ENCODE results near the gene CD38.

CD38 gene

DNA sequence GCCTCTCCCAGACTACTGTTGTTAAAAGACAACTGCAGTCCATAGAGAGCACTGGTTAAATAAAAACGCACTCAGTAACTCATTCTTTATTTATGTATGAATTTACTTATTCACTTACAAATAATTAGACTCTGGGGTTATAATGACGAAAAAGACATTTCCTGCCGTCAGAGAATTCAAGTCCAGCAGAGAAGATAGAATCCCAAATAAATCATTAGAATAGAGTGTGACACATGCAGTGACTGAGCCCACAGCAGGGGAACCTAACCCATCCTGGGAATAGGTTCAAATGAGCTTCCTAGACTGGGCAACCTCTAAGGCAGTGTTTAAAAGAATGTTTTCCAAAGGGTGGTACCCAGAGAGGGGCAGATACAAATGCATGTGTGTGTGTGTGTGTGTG lies 106.5 kb downstream of the CD38 start:
- no peak for DNase-seq
- H2BK120ac ChIP-seq (ENCODE audit: low read depth, low read length), result no peak overlapping the region
- no peak overlapping the region for H3K27ac ChIP-seq (ENCODE audit: low read length, poor library complexity, severe bottlenecking)
- no peaks in the 10 kb centered on the region for H3K79me1 ChIP-seq (replicated peaks; ENCODE audit: low read length, poor library complexity, severe bottlenecking)
- H3K4me1 ChIP-seq (ENCODE audit: control insufficient read depth, insufficient read depth, low read depth, low read length), result peaks cover 2% of the 10 kb centered on the region
- WGBS, result 58% methylated on average over 2 of the region's 3 CpGs
- no peak overlapping the region for H3K4me3 ChIP-seq (ENCODE audit: insufficient read depth in 1 of 2, low read depth in 1 of 2, low read length in 2 of 2)
- no peak overlapping the region for H3K4ac ChIP-seq (ENCODE audit: low read depth in 1 of 2, low read length in 2 of 2)
- H3K14ac ChIP-seq (ENCODE audit: low read length in 2 of 2), result no peak overlapping the region
- H2AK5ac ChIP-seq (ENCODE audit: low read length, severe bottlenecking), result no peak overlapping the region
- no peak overlapping the region for H2BK15ac ChIP-seq (ENCODE audit: low read depth, poor library complexity, severe bottlenecking)
- no peak overlapping the region for H2BK12ac ChIP-seq (ENCODE audit: low read length in 2 of 2)
- no peak overlapping the region for H2AFZ ChIP-seq (ENCODE audit: low read depth, low read length)
- no peaks in the 10 kb centered on the region for H3K9me3 ChIP-seq (ENCODE audit: control insufficient read depth, low read length)
- H2BK5ac ChIP-seq (ENCODE audit: low read depth, low read length, poor library complexity, severe bottlenecking), result no peak overlapping the region
- no peak overlapping the region for H3K4me2 ChIP-seq (ENCODE audit: low read length, poor library complexity, severe bottlenecking)
- no peaks in the 10 kb centered on the region for H3K36me3 ChIP-seq (ENCODE audit: control insufficient read depth in 1 of 2, insufficient read depth in 2 of 2, low read depth in 1 of 2, low read length in 2 of 2)
- no peak overlapping the region for H3K18ac ChIP-seq (ENCODE audit: low read depth in 1 of 2, low read length in 2 of 2)
- H3K23ac ChIP-seq (ENCODE audit: low read length in 2 of 2), result no peak overlapping the region
- H4K91ac ChIP-seq (ENCODE audit: low read length), result no peak overlapping the region
- H4K8ac ChIP-seq (ENCODE audit: low read length), result no peak overlapping the region
- no peaks in the 10 kb centered on the region for H3K27me3 ChIP-seq (ENCODE audit: control insufficient read depth in 1 of 2, insufficient read depth in 1 of 2, low read length in 2 of 2)
- no peak overlapping the region for H3K9ac ChIP-seq (ENCODE audit: low read length)

DNA sequence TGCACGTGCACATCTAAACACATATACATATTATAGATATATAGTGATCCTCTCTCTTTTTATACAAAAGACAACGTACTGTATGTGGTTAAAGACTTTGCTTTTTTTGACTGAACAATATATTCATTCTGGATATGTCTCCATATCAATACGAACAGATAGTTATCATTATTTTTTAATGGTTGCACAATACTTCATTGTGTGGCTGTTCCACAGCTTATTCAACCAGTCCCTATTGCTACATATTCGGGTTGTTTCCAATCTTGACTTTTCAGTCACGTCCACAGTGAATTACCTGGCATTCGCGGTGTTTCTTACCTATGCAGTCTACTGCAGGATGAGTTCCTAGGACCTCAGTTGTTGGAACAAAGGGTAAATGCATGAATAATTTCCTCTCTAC lies 107.3 kb downstream of the CD38 start:
- no peak overlapping the region for H3K4ac ChIP-seq (ENCODE audit: low read depth in 1 of 2, low read length in 2 of 2)
- H3K9me3 ChIP-seq (ENCODE audit: control insufficient read depth, low read length), result no peaks in the 10 kb centered on the region
- H2BK120ac ChIP-seq (ENCODE audit: low read depth, low read length), result no peak overlapping the region
- no peak overlapping the region for H2AK5ac ChIP-seq (ENCODE audit: low read length, severe bottlenecking)
- H2AFZ ChIP-seq (ENCODE audit: low read depth, low read length), result no peak overlapping the region
- no peak overlapping the region for H2BK15ac ChIP-seq (ENCODE audit: low read depth, poor library complexity, severe bottlenecking)
- 97% methylated on average over 5 of the region's 7 CpGs for WGBS
- no peak overlapping the region for H3K9ac ChIP-seq (ENCODE audit: low read length)
- H3K23ac ChIP-seq (ENCODE audit: low read length in 2 of 2), result no peak overlapping the region
- no peak overlapping the region for H3K18ac ChIP-seq (ENCODE audit: low read depth in 1 of 2, low read length in 2 of 2)
- no peaks in the 10 kb centered on the region for H3K27me3 ChIP-seq (ENCODE audit: control insufficient read depth in 1 of 2, insufficient read depth in 1 of 2, low read length in 2 of 2)
- no peak overlapping the region for H3K4me2 ChIP-seq (ENCODE audit: low read length, poor library complexity, severe bottlenecking)
- no peak overlapping the region for H2BK5ac ChIP-seq (ENCODE audit: low read depth, low read length, poor library complexity, severe bottlenecking)
- no peak for DNase-seq
- H3K36me3 ChIP-seq (ENCODE audit: control insufficient read depth in 1 of 2, insufficient read depth in 2 of 2, low read depth in 1 of 2, low read length in 2 of 2), result no peaks in the 10 kb centered on the region
- H3K79me1 ChIP-seq (replicated peaks; ENCODE audit: low read length, poor library complexity, severe bottlenecking), result no peaks in the 10 kb centered on the region
- H3K14ac ChIP-seq (ENCODE audit: low read length in 2 of 2), result no peak overlapping the region
- no peak overlapping the region for H3K27ac ChIP-seq (ENCODE audit: low read length, poor library complexity, severe bottlenecking)
- H3K4me3 ChIP-seq (ENCODE audit: insufficient read depth in 1 of 2, low read depth in 1 of 2, low read length in 2 of 2), result no peak overlapping the region
- no peak overlapping the region for H4K91ac ChIP-seq (ENCODE audit: low read length)
- H2BK12ac ChIP-seq (ENCODE audit: low read length in 2 of 2), result no peak overlapping the region
- peaks cover 2% of the 10 kb centered on the region for H3K4me1 ChIP-seq (ENCODE audit: control insufficient read depth, insufficient read depth, low read depth, low read length)
- H4K8ac ChIP-seq (ENCODE audit: low read length), result no peak overlapping the region

DNA sequence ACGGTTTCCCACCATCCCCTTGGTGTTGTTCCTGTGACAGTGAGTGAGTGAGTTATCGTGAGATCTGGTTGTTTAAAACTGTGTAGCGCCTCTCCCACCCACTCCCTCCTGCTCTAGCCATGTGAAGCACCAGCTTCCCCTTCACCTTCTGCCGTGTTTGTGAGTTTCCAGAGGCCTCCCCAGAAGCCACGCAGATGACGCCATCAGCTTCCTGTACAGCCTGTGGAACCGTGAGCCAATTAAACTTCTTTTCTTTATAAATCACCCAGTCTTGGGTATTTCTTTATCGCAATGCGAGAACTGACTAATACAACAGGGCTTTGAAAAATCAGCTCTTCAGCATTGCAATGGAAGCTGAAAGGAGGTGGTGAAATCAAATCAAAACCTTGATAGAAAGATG lies 110.4 kb downstream of the CD38 start:
- no peak for DNase-seq
- H3K9me3 ChIP-seq (ENCODE audit: control insufficient read depth, low read length), result no peaks in the 10 kb centered on the region
- no peaks in the 10 kb centered on the region for H3K79me1 ChIP-seq (replicated peaks; ENCODE audit: low read length, poor library complexity, severe bottlenecking)
- no peak overlapping the region for H4K91ac ChIP-seq (ENCODE audit: low read length)
- H3K9ac ChIP-seq (ENCODE audit: low read length), result no peak overlapping the region
- peaks cover 5% of the 10 kb centered on the region for H3K4me1 ChIP-seq (ENCODE audit: control insufficient read depth, insufficient read depth, low read depth, low read length)
- no peak overlapping the region for H3K18ac ChIP-seq (ENCODE audit: low read depth in 1 of 2, low read length in 2 of 2)
- H3K4ac ChIP-seq (ENCODE audit: low read depth in 1 of 2, low read length in 2 of 2), result no peak overlapping the region
- no peak overlapping the region for H4K8ac ChIP-seq (ENCODE audit: low read length)
- H2BK5ac ChIP-seq (ENCODE audit: low read depth, low read length, poor library complexity, severe bottlenecking), result no peak overlapping the region
- 88% methylated on average over 7 of the region's 9 CpGs for WGBS
- H2BK120ac ChIP-seq (ENCODE audit: low read depth, low read length), result no peak overlapping the region
- no peak overlapping the region for H3K4me3 ChIP-seq (ENCODE audit: insufficient read depth in 1 of 2, low read depth in 1 of 2, low read length in 2 of 2)
- H3K14ac ChIP-seq (ENCODE audit: low read length in 2 of 2), result no peak overlapping the region
- no peak overlapping the region for H3K27ac ChIP-seq (ENCODE audit: low read length, poor library complexity, severe bottlenecking)
- no peak overlapping the region for H3K4me2 ChIP-seq (ENCODE audit: low read length, poor library complexity, severe bottlenecking)
- no peak overlapping the region for H2AFZ ChIP-seq (ENCODE audit: low read depth, low read length)
- no peak overlapping the region for H2AK5ac ChIP-seq (ENCODE audit: low read length, severe bottlenecking)
- no peak overlapping the region for H3K23ac ChIP-seq (ENCODE audit: low read length in 2 of 2)
- H3K36me3 ChIP-seq (ENCODE audit: control insufficient read depth in 1 of 2, insufficient read depth in 2 of 2, low read depth in 1 of 2, low read length in 2 of 2), result no peaks in the 10 kb centered on the region
- no peak overlapping the region for H2BK12ac ChIP-seq (ENCODE audit: low read length in 2 of 2)
- no peak overlapping the region for H2BK15ac ChIP-seq (ENCODE audit: low read depth, poor library complexity, severe bottlenecking)
- H3K27me3 ChIP-seq (ENCODE audit: control insufficient read depth in 1 of 2, insufficient read depth in 1 of 2, low read length in 2 of 2), result no peaks in the 10 kb centered on the region

DNA sequence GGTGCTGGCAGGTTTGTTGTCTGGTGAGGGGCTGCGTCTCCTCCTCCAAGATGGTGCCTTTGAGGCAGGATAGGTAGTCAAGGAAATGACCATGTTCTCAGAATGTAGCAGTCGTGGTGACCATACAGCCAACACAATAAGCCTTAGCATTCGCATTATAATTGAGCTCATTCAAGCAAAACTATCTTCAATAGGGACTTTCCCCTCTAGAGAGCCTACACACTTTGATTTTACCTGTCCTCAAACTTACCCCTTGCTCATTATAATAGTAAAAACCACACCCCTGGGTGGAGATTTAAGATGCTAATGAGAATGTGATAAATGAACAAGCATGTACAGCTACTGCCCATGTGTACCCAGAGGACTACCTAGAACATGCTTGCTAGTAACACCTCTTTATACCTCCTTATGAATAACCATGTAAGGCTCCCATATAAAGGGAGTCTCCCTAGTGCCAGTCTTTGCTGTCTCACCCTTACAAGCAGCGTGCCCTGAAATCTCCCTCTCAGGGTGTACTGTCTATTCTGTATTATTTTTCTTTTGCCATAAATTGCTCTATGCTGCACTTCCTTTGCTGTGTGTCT lies 112.2 kb downstream of the CD38 start:
- Histone ChIP-seq H3K14ac (ENCODE audit: low read length in 2 of 2) (no peak overlapping the region), H3K23ac (ENCODE audit: low read length in 2 of 2) (no peak overlapping the region), H2BK120ac (ENCODE audit: low read depth, low read length) (no peak overlapping the region), H3K79me1 (replicated peaks; ENCODE audit: low read length, poor library complexity, severe bottlenecking) (no peaks in the 10 kb centered on the region), H3K9ac (ENCODE audit: low read length) (no peak overlapping the region), H3K4ac (ENCODE audit: low read depth in 1 of 2, low read length in 2 of 2) (no peak overlapping the region), H4K8ac (ENCODE audit: low read length) (no peak overlapping the region), H3K9me3 (ENCODE audit: control insufficient read depth, low read length) (no peaks in the 10 kb centered on the region), H3K18ac (ENCODE audit: low read depth in 1 of 2, low read length in 2 of 2) (no peak overlapping the region), H2BK5ac (ENCODE audit: low read depth, low read length, poor library complexity, severe bottlenecking) (no peak overlapping the region), H4K91ac (ENCODE audit: low read length) (no peak overlapping the region), H3K36me3 (ENCODE audit: control insufficient read depth in 1 of 2, insufficient read depth in 2 of 2, low read depth in 1 of 2, low read length in 2 of 2) (no peaks in the 10 kb centered on the region), H2BK12ac (ENCODE audit: low read length in 2 of 2) (no peak overlapping the region), H2AK5ac (ENCODE audit: low read length, severe bottlenecking) (no peak overlapping the region), H3K4me3 (ENCODE audit: insufficient read depth in 1 of 2, low read depth in 1 of 2, low read length in 2 of 2) (no peak overlapping the region), H3K27ac (ENCODE audit: low read length, poor library complexity, severe bottlenecking) (no peak overlapping the region), H2BK15ac (ENCODE audit: low read depth, poor library complexity, severe bottlenecking) (no peak overlapping the region), H3K4me2 (ENCODE audit: low read length, poor library complexity, severe bottlenecking) (no peak overlapping the region), H2AFZ (ENCODE audit: low read depth, low read length) (no peak overlapping the region), H3K4me1 (ENCODE audit: control insufficient read depth, insufficient read depth, low read depth, low read length) (peaks cover 3% of the 10 kb centered on the region), H3K27me3 (ENCODE audit: control insufficient read depth in 1 of 2, insufficient read depth in 1 of 2, low read length in 2 of 2) (no peaks in the 10 kb centered on the region)
- DNase-seq, result no peak
- WGBS, result 96% methylated on average over 4 of the region's 4 CpGs
